Type B pancreatic cell (in vitro differentiated cells): ENCODE data around the gene FABP2. TPM values are rescaled to one million over a fixed set of nuclear protein-coding genes. Genes with fewer than 3 reads are reported as not detected.
A peak's percentile ranks its signal among the peaks of the same experiment; 100 is the strongest.
"Not testable (repeated sequence)": the region's sequence is repeated elsewhere in the genome, so short reads cannot be mapped to it uniquely, and the experiment has no call there.

ENCODE experiments used
- DNase-seq: peaks from one replicate; pipeline ENCODE4 v3.0.0; 2021; ENCODE audit warnings: mixed read lengths; ENCODE audit not compliant: unreplicated experiment; ENCODE audit errors: extremely low spot score
- H3K27ac Mint-ChIP-seq: 2 replicates; pipeline ENCODE4 v1.8.0; 2021; ENCODE audit warnings: mild to moderate bottlenecking, mixed read lengths
- H3K27me3 Mint-ChIP-seq: 2 replicates; pipeline ENCODE4 v1.8.0; 2021; ENCODE audit warnings: mixed read lengths
- H3K36me3 Mint-ChIP-seq: 2 replicates; pipeline ENCODE4 v1.8.0; 2021; ENCODE audit warnings: mixed read lengths
- H3K4me1 Mint-ChIP-seq: one replicate; pipeline ENCODE4 v1.8.0; 2021; ENCODE audit warnings: mixed read lengths; ENCODE audit not compliant: unreplicated experiment
- H3K4me3 Mint-ChIP-seq: 2 replicates; pipeline ENCODE4 v1.8.0; 2021; ENCODE audit warnings: mild to moderate bottlenecking, mixed read lengths
- H3K9me3 Mint-ChIP-seq: 2 replicates; pipeline ENCODE4 v1.8.0; 2021; ENCODE audit warnings: mixed read lengths
- CTCF ChIP-seq: fragments of 200-600 bp; sonication (generic); conservative IDR thresholded peaks from 2 replicates; pipeline ENCODE4 v1.5.0; 2021; ENCODE audit warnings: antibody characterized with exemption, mild to moderate bottlenecking
- total RNA-seq: library from RNA; stranded (reverse); gene quantifications from 2 replicates; pipeline ENCODE4 v1.2.1, GENCODE V29; 2021; ENCODE audit warnings: low replicate concordance

The FABP2 gene
- total RNA-seq, 1 donor from 2014 or later: 4.1 TPM

GRCh38 chr4:119339895-119340294 lies 18.0 kb upstream of the FABP2 start:
- H3K9me3 Mint-ChIP-seq, H3K4me3 Mint-ChIP-seq, DNase-seq, H3K27me3 Mint-ChIP-seq, H3K36me3 Mint-ChIP-seq, H3K27ac Mint-ChIP-seq: not testable (repeated sequence)
- peaks cover 10% of the 10 kb centered on the region for H3K4me1 Mint-ChIP-seq

- Mint-ChIP-seq H3K27ac (peak overlapping the region; percentile 76), H3K9me3 (peaks cover 4% of the 10 kb centered on the region), H3K27me3 (no peaks in the 10 kb centered on the region), H3K4me1 (peaks cover 10% of the 10 kb centered on the region), H3K36me3 (no peaks in the 10 kb centered on the region), H3K4me3 (peak overlapping the region; percentile 14)
- DNase-seq: no peak
- TF ChIP-seq CTCF: no peak
These were observed 15.1 kb upstream of the FABP2 start for GRCh38 chr4:119337010-119337409.

- DNase-seq, H3K27me3 Mint-ChIP-seq, H3K9me3 Mint-ChIP-seq, H3K27ac Mint-ChIP-seq, H3K36me3 Mint-ChIP-seq, H3K4me3 Mint-ChIP-seq: not testable (repeated sequence)
- peaks cover 10% of the 10 kb centered on the region for H3K4me1 Mint-ChIP-seq
These were observed 14.5 kb upstream of the FABP2 start for GRCh38 chr4:119336332-119336979.

- DNase-seq: no peak
- H3K9me3 Mint-ChIP-seq: peaks cover 4% of the 10 kb centered on the region
- no peaks in the 10 kb centered on the region for H3K27me3 Mint-ChIP-seq
- H3K27ac Mint-ChIP-seq: no peak overlapping the region
- H3K4me3 Mint-ChIP-seq: no peak overlapping the region
- no peak for TF ChIP-seq CTCF
- H3K36me3 Mint-ChIP-seq: no peaks in the 10 kb centered on the region
- peaks cover 7% of the 10 kb centered on the region for H3K4me1 Mint-ChIP-seq
These were observed 8.1 kb upstream of the FABP2 start for GRCh38 chr4:119329835-119330620.

GRCh38 chr4:119328695-119329094 lies 6.8 kb upstream of the FABP2 start:
- DNase-seq: no peak
- TF ChIP-seq CTCF: no peak
- H3K9me3 Mint-ChIP-seq: peaks cover 4% of the 10 kb centered on the region
- no peaks in the 10 kb centered on the region for H3K36me3 Mint-ChIP-seq
- H3K27me3 Mint-ChIP-seq: no peaks in the 10 kb centered on the region
- no peak overlapping the region for H3K4me3 Mint-ChIP-seq
- no peak overlapping the region for H3K27ac Mint-ChIP-seq
- peaks cover 7% of the 10 kb centered on the region for H3K4me1 Mint-ChIP-seq

- H3K4me1 Mint-ChIP-seq: peaks cover 4% of the 10 kb centered on the region
- TF ChIP-seq CTCF: no peak
- H3K36me3 Mint-ChIP-seq: no peaks in the 10 kb centered on the region
- H3K27me3 Mint-ChIP-seq: no peaks in the 10 kb centered on the region
- H3K9me3 Mint-ChIP-seq: no peaks in the 10 kb centered on the region
- DNase-seq: no peak
- no peak overlapping the region for H3K4me3 Mint-ChIP-seq
- H3K27ac Mint-ChIP-seq: no peak overlapping the region
These were observed 3.9 kb downstream of the FABP2 start for GRCh38 chr4:119317990-119318389.
